ENCODE measurements around the gene EBF4. TPM values are rescaled to one million over a fixed set of nuclear protein-coding genes. Genes with fewer than 3 reads are reported as not detected.
"Not testable (repeated sequence)": the region's sequence is repeated elsewhere in the genome, so short reads cannot be mapped to it uniquely, and the experiment has no call there.

Gene EBF4
- total RNA-seq, 4 donors from 2014 or later, result 24.2 to 55.8 (median 42.4) TPM

- intact Hi-C loops (cut with DNase I), result no loop called here
- Histone ChIP-seq H3K4me3 (replicated peaks in 1 of 3) (no peak overlapping the region), H3K27me3 (no peaks in the 10 kb centered on the region), H3K9me3 (no peaks in the 10 kb centered on the region), H3K27ac (no peak overlapping the region), H3K4me1 (peaks cover 3 to 22% of the 10 kb centered on the region in 2 donors), H3K36me3 (no peaks in the 10 kb centered on the region)
- TF ChIP-seq POLR2A (IDR thresholded peaks at IDR 0.05), result no peak
- no peak for TF ChIP-seq CTCF (IDR thresholded peaks at IDR 0.05)
- DNase-seq, result no peak
- WGBS, 2 donors, result 84 to 92% methylated on average over 13 of the region's 13 CpGs
These were observed 2.8 kb downstream of the EBF4 start for GRCh38 chr20:2695206-2695983.

- H3K27me3 ChIP-seq; H3K36me3 ChIP-seq; DNase-seq; intact Hi-C loops (cut with DNase I); H3K27ac ChIP-seq; H3K9me3 ChIP-seq; H3K4me3 ChIP-seq (replicated peaks in 1 of 3): not testable (repeated sequence)
- H3K4me1 ChIP-seq, result peaks cover 3 to 18% of the 10 kb centered on the region in 2 donors
- whole genome bisulfite sequencing, 2 donors, result 96 to 97% methylated on average over 12 of the region's 12 CpGs
These were observed 3.5 kb downstream of the EBF4 start for GRCh38 chr20:2695984-2696525.

GRCh38 chr20:2696646-2697045 is 4.1 kb downstream of the EBF4 start:
- H3K27me3 ChIP-seq, result no peaks in the 10 kb centered on the region
- H3K27ac ChIP-seq, result no peak overlapping the region
- WGBS, 2 donors, result 93 to 94% methylated on average over 8 to 9 of the region's 9 CpGs
- intact Hi-C loops (cut with DNase I), result no loop called here
- H3K9me3 ChIP-seq, result no peaks in the 10 kb centered on the region
- TF ChIP-seq POLR2A (IDR thresholded peaks at IDR 0.05) (no peak), CTCF (IDR thresholded peaks at IDR 0.05) (no peak)
- no peak overlapping the region for H3K4me3 ChIP-seq (replicated peaks in 1 of 3)
- H3K36me3 ChIP-seq, result no peaks in the 10 kb centered on the region
- no peak for DNase-seq
- peaks cover 3 to 12% of the 10 kb centered on the region in 2 donors for H3K4me1 ChIP-seq

GRCh38 chr20:2697768-2698167 is 5.2 kb downstream of the EBF4 start:
- Histone ChIP-seq H3K4me3 (replicated peaks in 1 of 3) (no peak overlapping the region), H3K36me3 (no peaks in the 10 kb centered on the region), H3K9me3 (no peaks in the 10 kb centered on the region), H3K27me3 (no peaks in the 10 kb centered on the region), H3K27ac (no peak overlapping the region), H3K4me1 (peaks cover 3 to 9% of the 10 kb centered on the region in 2 donors)
- intact Hi-C loops (cut with DNase I), result no loop called here
- TF ChIP-seq POLR2A (IDR thresholded peaks at IDR 0.05), result no peak
- no peak for TF ChIP-seq CTCF (IDR thresholded peaks at IDR 0.05)
- WGBS, 2 donors, result 73 to 76% methylated on average over 3 of the region's 3 CpGs
- DNase-seq, result no peak

GRCh38 chr20:2698186-2698817 is 5.7 kb downstream of the EBF4 start:
- no peak for TF ChIP-seq POLR2A (IDR thresholded peaks at IDR 0.05)
- no peak overlapping the region for H3K27ac ChIP-seq
- H3K4me3 ChIP-seq (replicated peaks in 1 of 3), result no peak overlapping the region
- intact Hi-C loops (cut with DNase I), result no loop called here
- H3K27me3 ChIP-seq, result no peaks in the 10 kb centered on the region
- DNase-seq, result no peak
- H3K4me1 ChIP-seq, result peaks cover 3 to 9% of the 10 kb centered on the region in 2 donors
- WGBS, 2 donors, result 78 to 82% methylated on average over 4 of the region's 4 CpGs
- H3K9me3 ChIP-seq, result no peaks in the 10 kb centered on the region
- H3K36me3 ChIP-seq, result no peaks in the 10 kb centered on the region

GRCh38 chr20:2698912-2699311 is 6.3 kb downstream of the EBF4 start:
- no peaks in the 10 kb centered on the region for H3K9me3 ChIP-seq
- no peaks in the 10 kb centered on the region for H3K36me3 ChIP-seq
- intact Hi-C loops (cut with DNase I), result no loop called here
- 76 to 81% methylated on average over 4 of the region's 4 CpGs for WGBS, 2 donors
- TF ChIP-seq POLR2A (IDR thresholded peaks at IDR 0.05), result no peak
- TF ChIP-seq CTCF (IDR thresholded peaks at IDR 0.05), result no peak
- H3K4me1 ChIP-seq, result peaks cover 0 to 5% of the 10 kb centered on the region in 2 donors
- H3K4me3 ChIP-seq (replicated peaks in 1 of 3), result no peak overlapping the region
- no peaks in the 10 kb centered on the region for H3K27me3 ChIP-seq
- DNase-seq, result no peak
- no peak overlapping the region for H3K27ac ChIP-seq
